HG02981 (cell line): ENCODE results near the gene GLMP.
"Not testable (repeated sequence)": the region's sequence is repeated elsewhere in the genome, so short reads cannot be mapped to it uniquely, and the experiment has no call there.

ENCODE experiments used
- ATAC-seq: cut with Tn5 transposase; IDR thresholded peaks from one replicate; pipeline ENCODE4 v1.9.1; 2021; ENCODE audit warnings: mild to moderate bottlenecking, moderate library complexity; ENCODE audit not compliant: unreplicated experiment

The GLMP gene, protein sequence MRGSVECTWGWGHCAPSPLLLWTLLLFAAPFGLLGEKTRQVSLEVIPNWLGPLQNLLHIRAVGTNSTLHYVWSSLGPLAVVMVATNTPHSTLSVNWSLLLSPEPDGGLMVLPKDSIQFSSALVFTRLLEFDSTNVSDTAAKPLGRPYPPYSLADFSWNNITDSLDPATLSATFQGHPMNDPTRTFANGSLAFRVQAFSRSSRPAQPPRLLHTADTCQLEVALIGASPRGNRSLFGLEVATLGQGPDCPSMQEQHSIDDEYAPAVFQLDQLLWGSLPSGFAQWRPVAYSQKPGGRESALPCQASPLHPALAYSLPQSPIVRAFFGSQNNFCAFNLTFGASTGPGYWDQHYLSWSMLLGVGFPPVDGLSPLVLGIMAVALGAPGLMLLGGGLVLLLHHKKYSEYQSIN

DNA sequence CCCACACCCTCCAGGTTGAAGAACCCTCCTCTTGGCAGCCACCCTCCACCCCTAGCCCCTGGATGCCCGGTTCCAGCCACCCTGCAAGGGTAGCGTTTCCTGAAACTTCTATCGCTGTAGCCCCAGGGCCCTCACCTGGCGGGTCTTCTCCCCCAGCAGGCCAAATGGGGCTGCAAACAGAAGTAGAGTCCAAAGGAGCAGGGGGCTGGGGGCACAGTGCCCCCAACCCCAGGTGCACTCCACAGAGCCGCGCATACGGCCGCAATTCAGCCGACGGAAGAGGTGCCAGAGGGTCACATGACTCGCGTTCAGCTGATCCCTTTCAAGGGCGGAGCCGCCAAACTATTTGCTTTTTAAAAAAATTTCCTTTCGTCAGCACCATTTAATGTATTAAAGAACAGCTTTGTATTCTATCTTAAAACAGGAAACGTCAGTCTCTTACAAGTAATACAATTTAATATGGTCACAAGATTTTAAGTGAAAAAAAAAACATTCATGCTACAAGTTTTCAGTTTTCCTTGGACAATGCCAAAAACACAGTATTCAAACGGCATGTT, at the start of gene GLMP:
GLMP (minus strand) TSS at position 289 of the 557 bp plus-strand sequence; CDS start at position 255, 34 bp downstream.
- ATAC-seq = no peak

DNA sequence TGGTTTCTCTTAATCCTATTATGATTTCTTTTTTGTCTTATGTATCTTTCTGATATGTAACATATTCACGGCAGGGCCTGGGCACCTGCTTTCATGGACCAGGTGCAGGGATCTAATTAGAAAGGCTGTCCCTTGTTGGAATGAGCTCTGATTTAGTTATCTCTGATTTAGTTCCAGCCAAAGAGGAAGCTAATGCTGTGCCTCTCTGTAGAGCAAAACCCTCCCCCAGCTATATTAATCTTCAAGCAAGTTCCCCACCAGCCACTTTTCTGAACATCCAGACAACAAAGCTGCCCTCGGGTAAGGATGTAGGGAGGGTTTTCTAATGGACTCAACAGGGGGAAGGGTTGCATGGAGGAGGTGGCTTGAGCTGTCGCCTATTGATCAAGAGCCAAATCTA, 48.9 kb upstream of the GLMP start:
- ATAC-seq = no peak

DNA sequence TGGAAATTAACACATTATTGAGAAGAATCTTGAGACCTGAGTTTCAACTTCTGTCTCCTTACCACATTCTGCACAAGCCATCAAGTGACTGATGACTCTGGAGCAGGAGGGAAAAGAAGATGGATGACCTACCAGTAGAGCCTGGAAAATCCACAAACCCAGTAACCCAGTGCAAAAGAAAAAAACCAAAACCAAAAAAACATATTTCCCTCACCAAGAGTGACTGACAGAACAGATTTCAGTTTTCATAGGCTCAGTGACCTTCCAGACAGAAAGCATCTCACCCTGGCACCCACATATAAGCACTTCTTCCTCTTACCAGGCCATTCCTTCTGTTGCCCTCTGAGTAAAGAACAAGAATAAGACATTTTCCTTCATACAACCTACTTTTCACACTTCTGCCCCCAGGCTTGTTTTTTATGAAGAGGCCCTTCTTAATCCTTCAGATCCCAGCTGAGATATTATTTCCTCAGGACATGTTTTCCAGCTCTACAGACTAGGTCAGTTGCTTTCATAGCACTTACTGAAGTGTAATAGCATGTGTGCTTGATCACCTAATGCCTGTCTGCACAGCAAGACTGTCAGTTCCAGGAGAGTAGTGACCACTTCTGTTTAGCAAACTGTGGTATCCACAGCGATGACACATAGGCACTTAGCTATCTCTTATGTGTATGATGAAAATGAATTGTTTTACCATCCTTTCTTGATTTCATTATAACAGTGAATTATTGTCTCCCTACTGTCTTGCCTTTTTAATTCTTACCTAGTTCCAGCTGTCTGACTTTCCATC, 46.9 kb upstream of the GLMP start:
- ATAC-seq = no peak

DNA sequence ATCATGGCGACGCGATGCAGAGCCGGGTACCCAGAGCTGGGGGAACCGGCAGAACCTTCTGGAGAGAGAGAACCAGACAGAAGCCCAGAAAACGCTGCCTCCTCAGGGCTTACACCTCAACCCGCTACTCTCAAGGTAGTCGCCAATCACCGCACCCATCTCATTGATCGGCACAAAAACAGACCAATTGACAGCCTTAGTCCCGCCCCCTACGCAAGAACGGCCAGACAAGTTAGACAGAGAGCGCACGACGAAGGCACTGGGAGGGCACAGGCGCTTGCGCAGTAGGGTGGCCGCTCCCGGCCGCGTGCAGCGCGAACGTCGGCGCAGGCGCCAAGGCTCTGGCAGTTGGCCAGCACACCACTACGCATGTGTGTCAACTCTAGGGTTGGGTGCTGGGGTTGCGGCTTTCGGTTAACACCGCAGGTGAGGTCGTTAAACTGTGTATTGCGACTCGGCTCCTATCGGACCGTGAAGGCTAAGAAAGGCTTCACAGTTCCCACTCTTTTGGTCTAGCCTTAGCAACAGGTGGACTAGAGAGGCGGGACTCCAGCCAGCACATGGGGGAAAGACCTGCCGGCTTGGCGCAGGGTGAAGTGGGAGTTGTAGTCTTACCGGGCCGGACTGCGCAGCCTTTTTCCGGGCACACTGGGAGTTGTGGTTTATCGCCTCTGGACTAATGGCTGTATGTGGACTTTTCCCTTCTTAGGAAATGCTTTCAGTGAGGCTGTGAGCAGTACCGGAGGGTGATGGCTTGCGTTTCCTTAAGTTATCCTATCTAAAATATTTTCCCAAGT, 42.9 kb upstream of the GLMP start, which contains the start of the genes CCT3 and TSACC:
CCT3 (minus strand) TSS at position 113 of the 797 bp plus-strand sequence; CDS start at position 5, 108 bp downstream.
TSACC (plus strand) TSS at position 347 of the 797 bp plus-strand sequence. CDS start 1,232 bp downstream, outside the sequence.
- peak; percentile 90 for ATAC-seq

DNA sequence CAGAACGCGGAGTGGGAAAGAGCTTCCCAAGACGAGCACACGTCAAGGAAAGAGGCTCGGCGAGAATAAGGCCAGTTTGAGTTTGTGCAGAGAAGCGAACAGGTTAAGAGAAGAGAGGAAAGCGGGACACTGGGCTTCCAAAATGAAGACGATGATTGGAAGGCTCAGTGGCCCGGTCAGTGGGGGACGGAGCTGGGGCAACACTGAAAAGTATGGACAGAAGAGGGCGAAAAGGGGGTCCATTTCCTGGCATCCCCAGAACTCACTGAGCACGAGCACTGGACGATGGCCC, 42.4 kb upstream of the GLMP start:
- ATAC-seq = no peak

DNA sequence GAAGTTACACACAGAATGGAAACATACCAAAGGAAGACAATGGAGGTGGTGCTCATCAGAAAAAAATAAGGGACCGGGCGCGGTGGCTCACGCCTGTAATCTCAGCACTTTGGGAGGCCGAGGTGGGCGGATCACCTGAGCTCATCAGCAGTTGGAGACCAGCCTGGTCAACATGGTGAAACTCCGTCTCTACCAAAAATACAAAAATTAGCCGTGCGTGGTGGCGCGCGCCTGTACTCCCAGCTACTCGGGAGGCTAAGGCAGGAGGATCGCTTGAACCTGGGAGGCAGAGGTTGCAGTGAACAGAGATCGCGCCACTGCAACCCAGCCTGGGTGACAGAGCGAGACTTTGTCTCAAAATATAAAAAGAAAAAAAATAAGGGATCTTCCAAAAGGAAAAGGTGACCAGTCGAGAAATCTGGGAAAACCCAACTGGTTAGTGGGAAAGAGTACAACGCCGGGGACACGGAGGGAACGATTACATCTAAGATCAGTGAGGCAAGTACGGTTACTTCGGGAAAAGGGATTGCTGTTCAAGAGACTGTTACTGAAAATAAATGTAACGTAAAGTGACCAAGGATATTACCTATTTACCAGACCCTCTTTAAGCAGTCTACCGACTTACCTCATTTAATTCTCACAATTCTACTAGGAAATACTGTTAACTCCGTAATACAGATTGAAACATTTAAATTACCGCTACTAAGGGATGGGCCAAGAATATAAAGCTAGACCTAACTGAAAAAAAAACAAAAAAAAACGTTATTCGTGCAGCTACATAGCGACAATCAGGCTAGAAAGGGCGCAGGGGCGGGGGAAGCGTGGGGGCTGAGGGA, 41.8 kb upstream of the GLMP start:
- ATAC-seq = no peak

DNA sequence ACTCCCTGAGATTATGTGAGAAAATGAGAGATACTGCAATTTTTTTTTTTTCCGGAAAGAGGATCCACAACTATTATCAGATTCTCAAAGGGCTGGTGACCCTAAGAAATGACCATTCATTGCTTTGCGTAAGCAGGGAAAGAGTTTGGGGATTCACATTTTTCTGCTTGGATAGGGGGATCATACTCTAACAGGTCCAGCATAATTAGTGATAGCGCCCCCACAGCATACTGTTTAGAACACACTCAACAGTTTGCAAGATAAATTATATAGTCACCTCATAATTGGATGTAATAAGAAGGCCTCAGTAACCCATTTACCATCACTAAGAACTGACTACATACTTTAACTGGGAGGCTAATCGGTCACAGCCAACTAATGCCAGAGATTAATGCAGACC, 40.8 kb upstream of the GLMP start:
- ATAC-seq = no peak

DNA sequence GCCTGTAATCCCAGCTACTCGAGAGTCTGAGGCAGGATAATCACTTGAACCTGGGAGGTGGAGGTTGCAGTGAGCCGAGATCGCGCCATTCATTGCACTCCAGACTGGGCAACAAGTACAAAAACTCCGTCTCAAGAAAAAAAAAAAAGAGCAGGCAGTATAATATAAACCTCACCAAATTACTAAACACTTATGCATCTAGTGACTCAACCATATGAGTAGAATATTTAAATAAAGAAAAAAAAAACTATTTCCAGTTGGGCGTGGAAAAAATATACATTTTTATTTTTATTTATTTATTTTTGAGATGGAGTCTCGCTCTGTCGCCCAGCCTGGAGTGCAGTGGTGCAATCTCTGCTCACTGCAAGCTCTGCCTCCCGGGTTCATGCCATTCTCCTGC, 27.7 kb upstream of the GLMP start:
- not testable (repeated sequence) for ATAC-seq

DNA sequence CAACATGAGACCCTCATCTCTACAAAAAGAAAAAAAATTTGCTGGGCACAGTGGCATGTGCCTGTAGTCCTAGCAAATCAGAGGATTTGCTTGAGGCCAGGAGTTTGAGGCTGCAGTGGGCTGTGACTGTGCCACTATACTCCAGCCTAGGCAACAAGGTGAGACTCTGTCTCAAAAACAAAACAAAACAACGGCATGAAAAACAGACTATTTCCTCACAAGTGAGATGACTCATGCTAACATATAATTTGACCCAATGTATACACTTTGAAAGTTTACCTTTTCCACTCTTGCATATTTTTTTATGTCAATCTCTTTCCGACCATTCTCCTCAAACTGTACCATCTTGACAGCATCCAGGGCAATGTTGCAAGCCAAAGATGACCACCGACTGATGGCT, 25.1 kb upstream of the GLMP start:
- no peak for ATAC-seq

DNA sequence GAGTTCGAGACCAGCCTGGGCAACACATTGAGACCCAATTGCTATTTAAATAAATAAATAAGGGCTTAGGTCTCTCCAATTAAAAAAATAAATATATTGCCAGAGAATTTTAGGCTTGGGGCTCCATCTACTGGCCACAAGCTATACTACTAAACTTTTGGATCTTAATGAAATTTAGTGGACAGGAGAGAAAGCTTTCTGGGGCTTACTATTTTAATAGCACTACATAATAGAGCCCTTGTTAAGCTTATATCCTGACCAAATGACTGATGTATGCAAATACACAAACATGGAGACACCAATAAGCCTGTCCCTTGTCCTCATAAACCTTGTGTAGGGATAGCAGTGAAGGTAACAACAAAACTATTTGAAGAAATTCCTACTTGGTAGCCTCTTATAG, 24.2 kb upstream of the GLMP start:
- no peak for ATAC-seq

DNA sequence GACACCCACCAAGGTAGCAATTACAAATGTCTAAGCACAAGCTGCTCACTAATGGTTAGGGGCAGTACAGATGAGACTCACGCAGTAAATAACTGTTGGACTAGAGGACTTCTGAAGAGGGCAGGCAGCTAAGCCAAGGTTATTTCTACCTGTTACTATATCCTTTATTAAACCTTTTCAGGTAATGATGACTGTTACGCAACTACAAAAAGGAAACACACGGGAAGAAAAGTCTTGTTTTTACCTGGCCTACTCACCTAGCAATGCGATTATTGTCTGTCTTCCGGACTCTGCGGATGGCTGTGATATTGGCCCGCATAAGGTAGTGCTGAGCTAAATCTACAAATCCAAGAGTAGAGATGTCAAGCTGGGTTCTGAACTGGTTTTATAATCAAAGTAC, 21.4 kb upstream of the GLMP start:
- ATAC-seq = no peak

DNA sequence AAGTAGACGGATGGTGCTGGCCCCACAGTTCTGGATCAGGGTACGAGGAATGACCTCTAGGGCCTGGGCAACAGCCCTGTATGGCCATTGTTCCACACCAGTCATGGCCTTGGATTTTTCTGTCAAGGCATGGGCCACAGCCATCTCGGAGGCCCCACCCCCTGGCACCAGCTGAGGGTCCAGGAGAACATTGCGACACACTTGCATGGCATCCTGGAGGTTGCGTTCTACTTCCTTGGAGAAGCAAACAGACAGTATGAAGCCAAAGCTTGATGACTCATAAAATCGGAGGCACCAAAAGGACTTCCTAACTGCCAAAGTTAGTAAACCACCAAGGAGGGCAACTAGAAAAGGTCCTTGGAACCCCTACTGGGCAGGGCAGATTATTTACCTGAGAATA, 15.5 kb upstream of the GLMP start:
- ATAC-seq = no peak

DNA sequence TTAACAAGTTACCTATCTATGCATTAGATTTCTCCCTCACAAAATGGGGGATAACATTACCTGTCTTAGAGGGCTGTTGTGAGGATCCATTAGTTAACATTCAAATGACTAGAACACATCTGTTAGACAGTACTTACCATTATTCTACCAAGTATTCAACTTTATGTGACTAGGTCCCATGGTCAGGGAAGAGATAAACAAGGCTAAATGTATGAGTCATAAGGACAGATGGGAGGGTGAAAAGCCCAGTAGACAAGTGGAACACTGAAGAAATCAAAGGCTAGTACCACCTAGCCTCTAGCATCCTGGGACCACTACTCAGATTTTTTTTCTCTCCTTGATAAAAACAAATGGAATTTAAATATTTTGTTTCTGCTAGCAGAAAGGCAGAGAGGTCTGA, 12.6 kb upstream of the GLMP start:
- ATAC-seq = no peak

DNA sequence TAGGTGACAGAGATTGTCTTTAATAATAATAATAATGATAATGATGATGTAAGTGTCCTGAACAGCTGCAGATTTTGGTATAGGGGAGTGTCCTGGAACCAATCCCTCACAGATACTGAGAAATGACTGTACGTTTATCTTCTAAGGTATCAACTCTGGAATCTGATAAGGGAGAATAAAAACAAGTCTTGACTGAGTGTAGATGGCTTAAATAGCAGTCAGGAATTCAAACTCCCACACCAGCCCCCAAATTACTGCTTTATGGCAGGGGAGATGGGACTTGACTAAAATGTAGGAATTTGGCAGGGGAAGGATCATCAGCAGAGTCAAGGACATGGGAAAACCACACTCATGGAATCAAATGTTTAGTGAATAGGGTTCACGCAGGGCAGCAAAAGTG, 9.7 kb upstream of the GLMP start:
- no peak for ATAC-seq

DNA sequence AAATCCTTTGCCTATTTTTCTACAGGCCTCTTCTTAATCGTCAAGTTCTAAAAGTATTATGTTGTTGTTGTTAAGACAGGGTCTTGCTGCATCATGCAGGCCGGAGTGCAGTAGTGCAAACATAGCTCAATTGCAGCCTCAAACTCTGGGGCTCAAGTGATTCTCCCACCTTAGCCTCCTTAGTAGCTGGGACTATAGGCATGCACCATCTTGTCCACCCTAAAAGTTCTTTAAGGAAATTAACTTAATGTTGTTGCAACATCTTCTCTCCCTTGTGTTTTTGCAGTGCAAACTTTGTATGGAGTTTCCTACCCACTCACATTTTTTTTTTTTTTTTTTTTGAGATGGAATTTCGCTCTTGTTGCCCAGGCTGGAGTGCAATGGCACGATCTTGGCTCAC, 7.8 kb upstream of the GLMP start:
- no peak for ATAC-seq

DNA sequence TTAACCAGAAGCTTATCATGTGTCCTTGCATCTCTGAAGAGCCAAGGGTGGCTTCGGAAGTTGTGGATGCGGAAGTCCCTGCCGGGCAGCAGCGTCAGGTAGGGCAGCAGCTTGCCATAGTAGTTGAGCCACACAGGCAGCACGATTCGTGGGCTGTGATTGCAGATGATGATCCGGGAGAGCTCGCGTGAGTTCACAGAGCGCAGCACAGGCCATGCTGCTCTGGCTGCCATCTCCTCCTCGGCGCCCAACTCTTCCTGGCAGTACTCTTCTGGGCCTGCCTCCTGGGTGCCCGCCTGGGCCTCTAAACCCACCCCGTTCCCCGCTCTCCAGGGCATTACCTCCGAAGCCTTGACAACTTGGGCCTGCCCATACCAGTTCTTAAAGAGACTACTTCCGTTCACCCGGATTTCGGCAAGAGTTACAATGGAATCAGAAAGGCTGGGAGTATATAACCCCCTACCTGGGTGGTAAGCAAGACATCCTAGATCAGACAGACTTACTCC, 3.4 kb upstream of the GLMP start, which contains the start of gene VHLL:
VHLL (minus strand) TSS at position 456 of the 506 bp plus-strand sequence; CDS start at position 338, 118 bp downstream.
- no peak for ATAC-seq

DNA sequence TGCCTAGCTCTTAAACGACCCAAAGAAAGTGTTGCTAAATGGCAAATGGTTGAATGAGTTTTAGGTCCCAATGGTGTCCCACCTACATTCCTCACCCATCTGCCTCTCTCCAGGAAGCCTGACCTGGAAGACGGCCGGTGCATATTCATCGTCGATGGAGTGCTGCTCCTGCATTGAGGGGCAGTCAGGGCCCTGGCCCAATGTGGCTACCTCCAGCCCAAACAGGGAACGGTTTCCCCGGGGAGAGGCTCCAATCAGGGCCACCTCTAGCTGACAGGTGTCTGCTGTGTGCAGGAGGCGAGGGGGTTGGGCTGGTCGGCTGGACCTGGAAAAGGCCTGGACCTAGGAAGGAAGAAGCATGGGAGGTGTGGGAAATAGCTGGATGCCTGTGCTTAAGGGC, 1.6 kb downstream of the GLMP start:
- ATAC-seq = no peak

DNA sequence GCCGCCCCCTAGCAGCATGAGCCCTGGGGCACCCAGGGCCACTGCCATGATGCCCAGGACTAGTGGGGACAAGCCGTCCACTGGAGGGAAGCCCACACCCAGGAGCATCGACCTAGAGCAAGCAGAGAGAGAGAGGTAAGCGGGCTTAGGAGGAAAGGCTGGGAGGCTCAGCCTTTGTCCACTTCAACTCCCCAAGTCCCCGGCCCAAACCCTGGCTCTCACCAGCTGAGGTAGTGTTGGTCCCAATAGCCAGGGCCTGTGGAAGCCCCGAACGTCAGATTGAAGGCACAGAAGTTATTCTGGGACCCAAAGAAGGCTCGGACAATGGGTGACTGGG, 2.4 kb downstream of the GLMP start:
- ATAC-seq = no peak

DNA sequence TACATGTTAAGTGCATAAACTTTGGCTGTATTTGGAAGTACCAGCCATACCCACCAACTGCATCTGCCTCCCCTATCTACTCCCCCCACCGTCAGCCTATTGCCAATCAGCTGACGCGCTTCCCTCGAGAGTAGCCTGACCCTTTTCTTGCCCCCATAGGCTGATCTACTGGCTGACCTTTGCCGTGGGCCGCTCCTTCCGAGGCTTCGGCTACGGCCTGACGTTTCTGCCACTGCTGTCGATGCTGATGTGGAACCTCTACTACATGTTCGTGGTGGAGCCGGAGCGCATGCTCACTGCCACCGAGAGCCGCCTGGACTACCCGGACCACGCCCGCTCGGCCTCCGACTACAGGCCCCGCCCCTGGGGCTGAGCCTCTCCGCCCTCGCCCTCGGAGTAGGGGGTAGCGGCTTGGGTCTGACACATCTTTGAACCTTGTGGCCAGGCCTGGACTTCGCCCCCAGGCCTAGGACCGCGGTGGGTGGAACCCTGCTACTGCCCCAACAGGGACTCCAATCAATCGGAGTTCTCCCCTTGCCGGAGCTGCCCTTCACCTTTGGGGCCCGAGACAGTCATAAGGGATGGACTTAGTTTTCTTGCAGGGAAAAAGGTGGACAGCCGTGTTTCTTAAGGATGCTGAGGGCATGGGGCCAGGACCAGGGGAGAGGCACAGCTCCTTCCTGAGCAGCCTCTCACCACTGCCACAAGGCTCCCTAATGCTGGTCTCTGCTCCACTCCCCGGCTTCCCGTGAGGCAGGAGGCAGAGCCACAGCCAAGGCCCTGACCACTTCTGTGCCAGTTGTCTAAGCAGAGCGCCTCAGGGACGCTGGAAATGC, 4.0 kb downstream of the GLMP start:
- ATAC-seq = no peak
